GM23248 (cell line): ENCODE measurements around the gene GLYR1.

Source experiments
- EZH2 ChIP-seq: fragments of 200-600 bp; sonication (generic); IDR thresholded peaks from 2 replicates; pipeline ENCODE4 v1.6.1; 2018; ENCODE audit warnings: antibody characterized with exemption, mild to moderate bottlenecking; ENCODE audit not compliant: insufficient read depth, poor library complexity, severe bottlenecking
- EZH2phosphoT487 ChIP-seq: fragments of 200-600 bp; sonication (generic); IDR thresholded peaks from 2 replicates; pipeline ENCODE4 v1.6.1; 2018; ENCODE audit warnings: antibody characterized with exemption, moderate library complexity, mild to moderate bottlenecking, low read depth; ENCODE audit not compliant: insufficient read depth

DNA sequence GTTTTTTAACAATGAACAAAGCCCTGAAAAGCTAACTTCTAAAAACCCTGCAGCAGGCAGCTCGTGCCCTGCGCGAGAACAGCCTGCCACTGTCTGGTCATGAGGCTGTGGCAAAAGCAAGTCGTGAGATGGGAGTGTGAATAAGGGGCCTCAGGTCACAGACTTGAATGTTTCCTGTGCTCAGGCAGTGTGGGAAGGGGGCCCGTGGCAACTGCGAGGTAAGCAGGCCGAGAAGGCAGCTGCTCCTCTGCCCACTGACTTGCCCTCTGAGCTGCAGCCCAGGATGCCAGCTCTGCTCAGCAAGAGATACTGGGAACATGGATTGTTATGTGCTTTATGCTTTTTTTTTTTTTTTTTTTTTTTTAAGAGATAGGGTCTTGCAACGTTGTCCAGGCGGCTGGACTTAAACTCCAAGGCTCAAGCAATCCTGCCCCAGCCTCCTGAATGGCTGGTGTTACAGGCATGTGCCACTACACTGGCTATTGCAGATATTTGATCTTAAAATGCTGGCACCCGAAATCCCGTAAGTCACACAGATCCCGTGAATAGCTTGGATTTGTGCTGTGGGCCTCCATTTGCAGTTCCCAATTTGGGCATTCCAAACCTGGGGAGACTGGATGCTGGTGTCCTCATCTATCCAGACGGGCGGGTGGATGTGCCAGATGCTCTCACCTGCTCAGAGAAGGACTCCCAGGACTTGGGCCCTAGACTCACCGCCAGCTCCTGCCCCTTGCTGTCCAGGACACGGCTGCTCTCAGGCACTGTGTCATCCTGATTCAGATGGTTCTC lies 44.2 kb upstream of the GLYR1 start:
- TF ChIP-seq EZH2 (no peak), EZH2phosphoT487 (no peak)
